SK-N-DZ (cell line): ENCODE data around the gene NALCN.

Experiments
- DNase-seq: peaks from one replicate; pipeline ENCODE4 v3.0.0-alpha.2; 2015; ENCODE audit warnings: low spot score

Gene NALCN

GRCh38 chr13:101035119-101035620, 381.1 kb downstream of the NALCN start:
- DNase-seq: no peak

GRCh38 chr13:101026736-101027398, 389.4 kb downstream of the NALCN start:
- no peak for DNase-seq

GRCh38 chr13:101026328-101026727, 390.0 kb downstream of the NALCN start:
- no peak for DNase-seq

DNA sequence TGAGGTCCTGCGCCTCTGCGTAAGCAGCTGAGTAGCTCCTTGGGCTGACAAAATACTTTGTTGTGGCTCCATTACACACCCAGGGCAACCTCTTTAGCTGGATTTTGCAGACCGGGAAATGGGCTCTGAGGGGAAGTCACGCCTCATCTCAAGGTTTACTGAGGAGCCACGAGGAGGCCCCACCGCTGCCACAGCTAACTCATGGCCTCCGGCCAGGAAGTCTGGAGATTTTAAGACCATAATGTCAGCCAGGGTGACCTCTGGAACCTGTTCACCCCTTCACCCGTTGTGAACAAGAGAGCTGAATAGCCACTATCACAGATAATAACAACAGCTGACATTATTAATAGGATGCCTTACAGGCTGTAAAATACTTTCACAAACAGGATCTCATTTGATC, 390.4 kb downstream of the NALCN start:
- no peak for DNase-seq

DNA sequence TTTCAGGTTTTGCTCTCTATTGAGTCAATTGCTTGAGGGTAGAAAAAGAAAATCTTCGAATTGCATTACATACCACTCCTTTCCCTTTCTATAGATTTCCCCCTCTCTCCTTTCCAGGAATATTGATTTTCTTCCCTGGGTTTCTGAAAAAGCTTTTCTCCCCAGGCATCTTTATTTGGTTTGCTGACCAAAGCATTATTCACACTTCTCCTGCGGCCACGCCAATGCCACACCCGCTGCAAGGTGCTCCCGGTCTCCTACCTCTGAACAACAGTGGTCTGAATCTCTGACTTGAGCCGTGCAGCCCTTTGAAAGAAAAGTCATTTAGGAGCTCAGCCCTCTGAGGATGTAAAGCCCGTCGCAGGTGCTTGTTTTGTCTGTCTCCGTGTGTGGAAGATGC, 390.8 kb downstream of the NALCN start:
- DNase-seq: no peak

DNA sequence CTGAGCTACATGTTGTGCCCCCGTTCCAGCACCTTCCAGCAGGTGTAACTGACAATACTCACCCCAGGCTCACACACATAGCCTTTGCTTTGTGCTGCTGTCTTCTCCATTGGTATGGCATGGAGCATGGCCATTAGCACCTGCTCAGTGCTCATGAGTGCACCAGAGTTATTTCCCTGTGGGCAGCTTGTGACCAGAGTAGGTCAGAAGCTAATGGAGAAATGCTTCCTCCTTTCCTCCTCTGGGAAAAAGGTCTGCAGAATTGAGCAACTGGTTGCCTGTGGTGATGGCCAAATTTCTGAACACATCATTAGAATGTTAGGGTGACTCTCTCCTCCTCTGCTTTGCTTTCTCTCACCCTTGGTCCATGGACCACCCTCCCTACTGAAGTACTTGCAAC, 397.2 kb downstream of the NALCN start:
- DNase-seq: no peak

- DNase-seq: no peak
Observed at GRCh38 chr13:101018720-101019119, 397.6 kb downstream of the NALCN start.

- no peak for DNase-seq
Observed at GRCh38 chr13:101017123-101017872, 399.0 kb downstream of the NALCN start.

GRCh38 chr13:101016475-101016874, 399.8 kb downstream of the NALCN start:
- no peak for DNase-seq

- no peak for DNase-seq
Observed at GRCh38 chr13:101013245-101013644, 403.1 kb downstream of the NALCN start.

DNA sequence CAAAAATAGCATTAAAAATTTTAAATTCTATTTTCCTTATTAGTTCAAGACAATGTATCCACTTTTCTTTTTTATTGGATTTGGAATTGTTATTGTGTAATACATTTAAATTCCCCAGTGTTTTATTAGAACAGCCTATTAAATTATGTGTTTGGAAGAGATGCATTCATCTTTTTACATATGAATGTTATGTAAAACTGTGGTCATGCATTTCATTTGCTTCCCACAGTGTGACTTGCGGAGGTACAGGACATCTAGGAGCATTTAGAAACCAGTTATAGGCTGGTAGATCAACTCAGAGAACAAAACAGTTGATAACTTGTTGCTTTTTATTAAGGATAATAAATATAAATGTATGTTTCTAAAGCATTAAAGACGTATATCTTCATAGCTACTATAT, 406.2 kb downstream of the NALCN start:
- no peak for DNase-seq

- no peak for DNase-seq
Observed at GRCh38 chr13:101007245-101007644, 409.1 kb downstream of the NALCN start.
